Activated T-helper 1 cell treated with anti-CD3 and anti-CD28 coated beads, Interleukin-2, amount 50 U/mL, for 16 hours (primary cell): ENCODE results near the gene ISCA2.
"Not testable (repeated sequence)": the region's sequence is repeated elsewhere in the genome, so short reads cannot be mapped to it uniquely, and the experiment has no call there.

Source experiments
- DNase-seq, 2 donors: peaks; one replicate each; pipeline ENCODE4 v3.0.0-alpha.2; 2020; ENCODE audit warnings: low read depth in 1 of 2, low spot score in 1 of 2

ISCA2 gene, protein sequence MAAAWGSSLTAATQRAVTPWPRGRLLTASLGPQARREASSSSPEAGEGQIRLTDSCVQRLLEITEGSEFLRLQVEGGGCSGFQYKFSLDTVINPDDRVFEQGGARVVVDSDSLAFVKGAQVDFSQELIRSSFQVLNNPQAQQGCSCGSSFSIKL

DNA sequence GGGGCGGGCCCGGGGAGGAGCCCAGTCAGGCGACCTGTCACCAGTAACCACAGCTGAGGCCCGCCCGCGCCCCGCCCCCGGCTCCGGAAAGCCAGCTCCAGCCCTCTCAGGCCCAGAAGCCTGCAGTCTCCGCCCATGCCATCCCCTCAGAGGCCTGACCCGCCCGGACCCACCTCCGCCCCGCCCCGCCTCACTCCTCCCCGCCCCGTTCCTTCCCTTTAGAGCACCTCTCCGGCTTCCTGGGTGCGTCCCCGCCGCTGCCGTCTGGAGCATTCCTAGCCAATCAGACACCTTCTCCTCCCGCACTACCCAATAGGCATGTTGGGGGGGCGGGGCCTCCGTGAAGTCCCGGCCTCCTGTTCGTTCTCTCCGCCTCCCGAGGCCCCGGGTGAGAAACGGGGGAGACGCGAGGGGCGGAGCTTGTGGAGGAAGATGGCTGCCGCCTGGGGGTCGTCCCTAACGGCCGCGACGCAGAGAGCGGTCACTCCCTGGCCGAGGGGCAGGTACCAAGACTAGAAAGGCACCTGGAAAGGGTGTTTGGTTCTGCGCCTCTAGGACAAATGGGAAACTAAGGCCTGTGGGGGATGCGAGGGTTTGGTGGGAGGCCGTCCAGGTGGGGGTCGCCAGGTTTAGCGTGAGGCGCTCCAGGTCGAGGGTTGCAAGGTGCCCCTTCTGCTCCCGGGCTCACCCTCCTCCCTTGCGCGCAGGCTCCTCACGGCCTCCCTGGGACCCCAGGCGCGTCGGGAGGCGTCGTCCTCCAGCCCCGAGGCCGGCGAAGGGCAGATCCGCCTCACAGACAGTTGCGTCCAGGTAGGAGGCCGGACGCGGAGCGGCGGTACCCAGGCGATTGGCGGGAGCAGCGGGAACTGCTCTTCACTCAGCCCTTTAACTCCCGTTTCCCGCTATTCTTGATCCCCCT lies at the start of gene ISCA2:
TSS of gene ISCA2 (plus strand) at position 423 of the 919 bp plus-strand sequence. CDS start at position 433, 10 bp downstream.
- DNase-seq = peak; percentile 99

DNA sequence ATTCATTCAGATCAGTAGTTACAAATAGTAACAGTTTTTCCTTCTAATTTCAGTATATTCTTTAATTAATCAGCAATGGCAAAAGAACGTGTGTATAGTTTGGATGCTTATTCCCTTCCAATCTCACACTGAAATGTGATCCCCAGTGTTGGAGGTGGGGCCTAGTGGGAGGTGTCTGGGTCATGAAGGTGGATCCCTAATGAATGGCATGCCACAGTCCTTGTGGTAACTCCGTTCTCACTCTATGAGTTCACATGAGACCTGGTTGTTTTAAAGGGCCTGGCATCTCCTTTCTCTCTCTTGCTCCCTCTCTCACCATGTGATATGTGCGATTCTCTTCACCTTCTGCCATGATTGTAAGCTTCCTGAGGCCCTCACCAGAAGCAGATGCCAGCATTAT lies 48.7 kb upstream of the ISCA2 start:
- DNase-seq = no peak

DNA sequence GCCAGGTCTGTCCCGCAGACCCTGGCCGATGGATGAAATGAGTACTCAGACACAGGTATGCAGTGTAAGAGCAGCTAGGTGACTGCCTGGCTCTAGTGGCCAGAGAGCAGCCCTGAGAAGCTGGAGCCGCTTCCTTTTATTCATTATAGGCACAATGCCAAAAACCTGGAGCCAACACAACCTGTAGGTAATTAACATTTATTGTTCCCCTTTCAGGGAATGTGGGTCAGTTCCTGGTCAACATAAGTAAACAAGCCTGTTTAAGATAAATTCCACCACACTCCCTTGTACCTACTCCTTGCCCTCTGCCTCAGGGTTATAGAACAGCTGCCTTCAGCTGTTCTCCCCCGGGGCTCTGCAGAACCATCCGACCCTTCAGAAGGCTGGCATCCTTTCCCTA lies 39.2 kb upstream of the ISCA2 start:
- not testable (repeated sequence) for DNase-seq

DNA sequence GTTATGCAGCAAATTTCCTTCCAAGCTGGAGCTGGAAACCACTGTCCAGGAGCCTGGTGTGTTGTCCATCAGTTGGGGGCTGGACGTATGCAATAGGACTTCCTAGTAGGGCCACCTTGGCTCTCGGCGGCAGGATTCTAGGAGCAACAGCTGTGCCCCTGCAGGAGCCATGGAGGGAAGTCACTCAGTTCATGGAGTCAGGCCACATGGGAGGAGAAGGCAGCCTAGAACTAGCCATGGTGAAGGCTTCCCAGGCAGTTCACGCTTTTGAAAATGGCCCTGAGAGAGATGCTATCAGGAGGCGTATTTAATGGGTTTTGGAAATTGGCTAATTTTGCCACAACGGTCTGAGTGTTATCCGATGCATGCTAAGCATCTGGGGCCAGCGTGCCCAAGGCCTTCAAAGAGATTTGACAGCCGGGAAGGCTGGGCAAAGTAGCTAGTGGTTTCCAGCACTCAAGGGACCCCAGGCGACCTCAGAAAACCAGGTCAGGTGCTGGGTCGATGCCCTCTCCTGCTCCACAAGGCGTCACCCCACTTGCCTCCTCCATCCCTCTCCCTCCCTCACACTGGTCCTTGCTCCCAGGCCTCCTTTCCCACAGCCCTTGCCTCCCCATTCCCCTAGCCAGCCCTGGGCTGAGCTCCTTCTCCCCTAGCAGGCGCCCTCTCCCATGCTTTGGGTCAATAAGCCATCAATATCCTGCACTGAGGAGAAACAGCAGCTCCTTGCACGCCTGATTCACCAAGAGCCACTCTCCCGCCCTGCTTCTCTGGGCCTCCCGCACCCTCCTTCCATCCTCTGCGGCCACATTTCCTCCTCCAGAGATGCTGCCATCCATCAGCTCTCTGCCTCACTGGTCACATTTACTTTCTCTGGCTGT lies 36.6 kb upstream of the ISCA2 start:
- DNase-seq = no peak

DNA sequence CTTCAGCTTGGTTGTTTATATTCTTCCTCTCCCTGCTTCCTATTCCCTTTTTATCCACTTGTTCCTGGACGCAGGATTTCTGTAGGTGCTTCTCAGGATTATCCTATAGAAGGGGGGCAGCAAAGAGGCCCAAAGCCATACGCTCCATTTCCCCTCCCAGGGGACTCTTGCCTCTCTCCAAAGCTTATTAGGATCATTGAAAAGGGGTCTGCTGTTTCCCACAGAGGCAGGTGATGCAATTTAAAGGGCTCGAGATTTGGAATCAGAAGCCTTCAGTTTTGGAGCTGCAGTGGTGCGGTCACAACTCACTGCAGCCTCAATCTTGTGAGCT lies 36.0 kb upstream of the ISCA2 start:
- no peak for DNase-seq

DNA sequence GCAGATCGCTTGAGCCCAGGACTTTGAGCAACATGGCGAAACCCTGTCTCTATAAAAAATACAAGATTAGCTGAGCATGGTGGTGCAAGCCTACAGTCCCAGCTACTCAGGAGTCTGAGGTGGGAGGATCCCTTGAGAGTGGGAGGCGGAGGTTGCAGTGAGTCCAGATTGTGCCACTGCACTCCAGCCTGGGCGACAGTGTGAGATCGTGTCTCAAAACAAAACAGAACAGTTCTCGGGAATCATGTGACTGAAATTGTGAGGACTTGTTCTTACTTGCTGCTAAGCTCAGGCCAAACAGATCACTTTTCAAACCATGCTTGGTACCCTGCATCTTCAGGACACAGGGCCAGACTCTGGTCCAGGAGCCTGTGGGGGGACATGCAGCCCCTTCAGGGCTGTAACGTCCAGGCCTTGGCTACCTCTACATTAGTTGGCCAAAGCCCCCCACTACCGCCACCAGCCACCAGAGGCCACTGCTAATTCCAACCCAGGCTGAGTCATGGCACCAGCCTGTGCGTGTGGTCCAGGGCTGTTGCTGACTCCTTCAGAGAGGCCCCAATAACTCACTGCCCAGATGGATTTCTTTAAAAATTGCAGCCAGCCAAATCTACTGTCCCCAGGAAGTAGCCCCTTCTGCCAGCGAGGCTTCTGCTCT lies 34.1 kb upstream of the ISCA2 start:
- DNase-seq = no peak

DNA sequence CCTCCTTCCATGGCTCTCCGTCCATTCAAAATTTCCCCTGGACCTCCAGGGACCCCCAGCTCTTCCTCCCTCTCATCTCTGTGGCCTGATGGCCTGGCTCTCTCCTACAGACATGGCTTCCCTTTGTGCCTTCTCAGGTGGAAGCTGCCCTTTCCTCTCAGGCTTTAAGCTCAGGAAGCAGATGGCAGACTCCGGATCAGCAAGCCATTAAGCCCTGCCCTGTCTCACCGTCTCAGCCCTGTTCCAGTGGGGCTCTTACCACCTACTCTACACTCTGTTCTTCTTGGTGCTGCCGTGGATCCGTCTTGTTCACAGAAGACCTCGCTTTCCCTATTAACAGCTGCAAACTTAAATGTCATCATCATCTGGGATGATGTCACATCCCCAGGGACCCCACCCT lies 33.6 kb upstream of the ISCA2 start:
- DNase-seq = no peak

DNA sequence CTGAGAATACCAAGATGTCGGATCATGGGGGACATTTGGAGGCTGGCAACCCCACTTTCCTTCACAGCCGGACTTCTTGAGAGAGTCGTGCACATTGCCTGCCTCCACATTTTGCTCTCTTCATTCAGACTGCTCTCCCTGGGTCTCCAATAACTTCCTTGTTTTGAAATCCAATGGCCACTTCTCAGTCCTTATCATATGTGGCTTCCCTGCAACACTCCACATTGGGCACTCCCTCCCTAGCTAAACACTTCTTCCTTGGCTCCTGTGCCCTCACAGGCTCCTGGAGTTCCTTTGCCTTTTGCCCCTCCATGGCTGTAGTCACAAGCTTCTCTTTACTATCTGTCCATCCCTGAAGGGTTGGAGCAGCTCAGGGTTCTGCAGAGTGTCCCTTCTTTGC lies 30.6 kb upstream of the ISCA2 start:
- no peak for DNase-seq

DNA sequence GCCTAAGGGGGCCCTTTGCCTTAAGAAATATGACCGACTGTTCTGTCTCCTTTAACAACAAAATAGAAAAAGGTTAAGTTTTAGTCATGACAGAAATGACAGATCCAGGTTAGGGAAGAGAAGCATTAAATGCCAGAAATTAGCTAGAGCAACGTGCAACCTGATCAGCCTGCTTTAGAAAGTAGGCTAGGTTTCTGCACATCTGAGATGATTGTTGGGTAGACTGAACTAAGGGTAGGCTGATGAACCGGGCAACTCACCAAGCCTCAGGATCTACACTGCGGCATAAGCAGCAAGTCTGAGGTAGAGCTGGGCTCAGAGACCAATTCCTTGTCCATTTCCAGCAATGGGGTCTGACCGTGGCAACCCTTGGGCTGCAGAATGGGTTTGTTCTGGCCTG lies 29.9 kb upstream of the ISCA2 start:
- DNase-seq = no peak

DNA sequence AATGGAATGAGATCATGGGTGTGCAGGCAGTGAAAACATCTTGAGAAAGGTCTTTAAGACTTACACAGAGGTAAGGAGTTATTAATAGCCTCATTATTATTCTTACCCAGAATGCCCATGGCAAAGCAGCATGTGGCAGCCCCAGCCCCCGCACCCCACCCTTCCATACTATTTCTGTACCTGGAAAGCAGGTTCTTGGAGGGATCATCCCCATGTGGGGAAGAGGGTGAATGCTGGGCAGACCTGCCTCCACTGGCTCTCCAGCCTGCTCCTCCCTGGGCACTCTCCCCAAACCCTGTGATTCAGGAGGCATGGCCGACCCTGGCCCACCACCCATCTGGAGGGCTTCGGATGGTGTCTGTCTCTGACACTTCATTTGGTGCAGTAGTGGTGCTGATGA lies 28.8 kb upstream of the ISCA2 start:
- no peak for DNase-seq

DNA sequence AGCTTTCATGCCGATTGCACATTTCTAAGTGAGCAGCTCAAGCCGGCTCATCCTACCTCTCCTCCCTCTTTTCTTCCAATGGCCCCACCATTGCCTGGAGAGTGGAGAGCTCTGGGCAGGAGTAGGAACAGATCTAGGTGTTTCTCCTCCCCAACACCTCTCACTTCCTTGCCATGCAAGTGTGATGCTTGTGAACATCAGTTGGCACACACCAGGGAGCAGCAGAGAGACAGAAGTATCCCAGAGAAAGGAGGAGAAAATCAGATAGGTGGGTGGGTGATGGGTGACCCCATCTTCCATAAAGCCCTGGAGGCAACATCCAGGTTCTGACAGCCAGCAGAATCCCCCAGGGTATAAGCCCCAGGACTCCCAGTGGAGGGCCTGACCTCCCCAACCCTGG lies 28.2 kb upstream of the ISCA2 start:
- no peak for DNase-seq

DNA sequence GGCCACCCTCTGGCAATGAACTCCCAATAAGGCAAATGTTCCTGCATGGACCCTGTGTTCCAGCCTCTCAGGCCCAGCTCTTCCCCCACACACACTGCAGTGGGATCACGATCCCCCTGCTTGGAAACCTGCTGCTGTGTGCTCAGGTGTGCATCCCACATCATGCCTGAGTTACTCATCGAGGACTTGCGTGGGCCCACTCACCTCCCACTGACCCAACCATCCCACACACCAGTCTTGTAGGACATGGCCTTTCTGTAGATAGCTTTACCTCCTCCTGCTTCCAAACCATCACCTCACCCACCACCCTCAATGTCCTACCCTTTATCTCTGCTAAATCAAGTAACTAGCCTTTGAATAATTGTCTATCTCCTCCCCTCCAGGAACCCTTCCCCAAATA lies 25.1 kb upstream of the ISCA2 start:
- no peak for DNase-seq

DNA sequence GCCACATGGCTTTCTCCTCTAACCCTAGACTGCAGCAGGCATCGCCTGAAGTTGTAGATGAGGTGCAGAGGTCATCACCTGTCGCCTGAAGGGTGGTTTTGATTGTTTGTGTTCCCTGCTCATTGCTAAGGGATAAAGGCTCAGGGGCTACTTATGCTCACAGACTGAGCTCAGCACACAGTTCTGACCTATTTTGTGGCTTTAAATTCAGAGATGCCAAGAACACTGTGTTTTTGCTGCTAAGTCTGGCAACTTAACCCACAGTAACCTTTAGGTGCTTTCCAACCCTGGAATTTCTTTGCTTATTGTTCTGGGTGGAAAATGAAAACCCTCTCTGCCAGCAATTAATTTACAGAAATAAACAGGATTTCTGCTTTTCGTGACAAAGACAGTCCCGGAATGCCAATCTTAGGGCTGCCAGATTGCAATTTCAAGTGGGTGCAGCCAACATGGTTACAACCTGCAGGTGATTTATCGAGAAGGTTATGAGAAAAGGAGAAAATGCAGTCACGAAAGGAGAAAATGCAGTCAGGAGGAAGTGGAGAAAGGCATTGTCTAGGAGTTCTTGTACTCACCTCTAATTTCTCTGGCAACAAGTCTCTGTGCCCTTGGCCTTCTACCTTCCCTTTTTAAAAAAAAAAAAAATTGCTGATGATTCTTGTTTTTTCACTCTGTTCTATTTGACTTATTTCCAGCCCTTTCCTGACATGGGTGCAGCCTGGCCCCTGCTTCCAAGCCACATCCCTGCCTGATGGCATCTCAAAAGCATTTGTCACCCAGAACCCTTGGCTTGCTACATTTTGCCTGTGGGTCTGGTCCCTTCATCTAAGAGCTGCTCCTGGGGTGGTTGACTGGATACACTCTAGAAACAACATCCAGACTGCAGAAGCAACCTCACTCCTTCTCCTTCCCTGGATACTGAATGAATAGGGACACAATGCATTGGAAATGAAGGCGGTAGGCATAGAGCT lies 23.7 kb upstream of the ISCA2 start:
- no peak for DNase-seq

DNA sequence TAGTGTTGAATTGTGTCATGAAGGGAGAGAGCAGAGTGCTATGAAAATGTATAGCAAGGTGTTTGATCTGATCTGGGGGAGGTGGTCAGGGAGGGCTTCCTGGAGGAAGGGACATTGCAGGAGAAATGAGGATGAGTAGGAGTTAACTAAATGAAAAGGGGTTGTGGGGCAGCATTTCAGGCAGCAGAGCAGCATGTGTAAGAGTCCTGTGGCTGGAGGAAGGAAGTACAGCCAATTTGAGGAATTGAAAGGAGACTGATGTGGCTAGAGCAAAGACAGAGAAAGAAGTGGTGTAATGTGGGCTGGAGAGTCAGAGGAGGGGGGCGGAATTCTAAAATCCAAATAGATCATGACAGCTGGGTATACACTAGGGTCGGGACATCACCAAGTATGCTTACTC lies 21.0 kb upstream of the ISCA2 start:
- no peak for DNase-seq

DNA sequence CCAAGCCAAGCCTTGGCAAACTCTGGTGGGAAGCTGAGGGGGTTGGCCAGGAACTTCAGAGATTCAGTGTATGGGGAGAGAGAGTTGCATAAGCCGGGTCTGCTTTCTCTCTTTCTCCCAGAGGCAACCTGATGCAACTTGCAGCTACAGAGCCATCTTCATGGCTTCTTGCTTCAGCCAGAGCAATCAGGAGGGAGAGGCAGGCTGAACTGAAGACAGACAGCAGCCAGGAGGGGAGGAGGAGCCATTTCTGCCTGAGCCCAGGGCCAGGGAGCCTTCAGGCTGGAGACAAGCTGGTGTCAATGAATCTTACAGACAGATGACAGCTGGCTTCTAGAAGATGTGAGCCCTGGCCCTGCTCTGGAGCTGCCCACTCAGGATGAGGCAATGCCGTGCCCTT lies 19.2 kb upstream of the ISCA2 start:
- DNase-seq = no peak

DNA sequence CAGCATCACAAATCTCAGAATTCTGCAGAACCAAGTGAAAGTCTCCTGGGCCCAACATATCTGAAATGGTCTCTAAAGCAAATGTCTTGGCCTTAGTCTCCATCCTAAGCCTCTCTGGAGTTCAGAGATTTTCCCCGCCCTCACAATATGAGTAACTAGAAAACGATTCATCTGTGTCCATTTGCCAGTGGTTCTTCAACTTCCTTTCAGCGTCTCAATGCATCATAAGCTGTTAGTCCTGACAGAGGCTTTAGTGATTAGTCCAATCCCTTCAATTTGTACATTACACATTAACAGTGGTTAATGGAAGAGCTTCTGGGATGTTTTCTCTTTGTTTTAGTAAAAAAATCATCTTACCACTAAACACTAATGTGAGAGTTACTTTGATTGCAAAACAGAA lies 17.9 kb upstream of the ISCA2 start:
- no peak for DNase-seq

DNA sequence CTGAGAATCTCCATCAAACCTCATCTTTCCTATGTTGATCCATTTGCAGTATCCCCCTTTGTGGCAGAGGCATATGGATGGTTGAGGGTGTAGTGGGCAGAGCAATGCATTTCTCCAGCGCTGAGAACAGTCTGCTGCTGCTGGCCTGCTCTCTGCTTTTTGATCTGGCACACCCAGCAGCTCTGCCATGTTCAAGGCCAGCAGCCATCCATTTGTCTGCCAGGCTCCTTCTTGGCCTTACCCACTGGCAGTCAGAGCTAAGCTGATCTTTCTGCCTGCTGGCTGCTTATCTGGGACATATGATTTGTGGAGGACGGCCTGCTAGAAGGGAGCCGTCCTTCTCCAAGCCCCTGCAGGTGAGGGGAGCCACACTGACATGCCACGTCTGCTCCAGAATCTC lies 17.5 kb upstream of the ISCA2 start:
- no peak for DNase-seq

DNA sequence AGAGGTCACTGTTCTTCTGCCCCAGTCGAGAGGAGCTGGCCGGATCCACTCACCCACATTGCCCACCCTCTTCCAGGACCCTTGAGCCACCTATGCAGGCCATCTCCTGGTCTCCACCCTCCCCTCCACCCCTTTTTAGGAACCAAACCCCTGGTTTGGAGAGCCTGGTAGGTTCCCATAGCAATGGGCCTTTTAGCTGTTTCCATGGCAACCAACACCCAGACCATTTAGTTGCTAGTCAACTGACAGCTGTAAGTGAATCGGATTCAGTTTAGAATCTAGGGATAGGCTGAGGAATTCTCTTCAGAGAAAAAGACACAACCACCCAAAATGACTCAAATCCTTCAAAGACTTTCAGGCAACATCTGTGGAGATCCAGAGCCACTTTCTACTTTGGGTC lies 17.0 kb upstream of the ISCA2 start:
- DNase-seq = no peak

DNA sequence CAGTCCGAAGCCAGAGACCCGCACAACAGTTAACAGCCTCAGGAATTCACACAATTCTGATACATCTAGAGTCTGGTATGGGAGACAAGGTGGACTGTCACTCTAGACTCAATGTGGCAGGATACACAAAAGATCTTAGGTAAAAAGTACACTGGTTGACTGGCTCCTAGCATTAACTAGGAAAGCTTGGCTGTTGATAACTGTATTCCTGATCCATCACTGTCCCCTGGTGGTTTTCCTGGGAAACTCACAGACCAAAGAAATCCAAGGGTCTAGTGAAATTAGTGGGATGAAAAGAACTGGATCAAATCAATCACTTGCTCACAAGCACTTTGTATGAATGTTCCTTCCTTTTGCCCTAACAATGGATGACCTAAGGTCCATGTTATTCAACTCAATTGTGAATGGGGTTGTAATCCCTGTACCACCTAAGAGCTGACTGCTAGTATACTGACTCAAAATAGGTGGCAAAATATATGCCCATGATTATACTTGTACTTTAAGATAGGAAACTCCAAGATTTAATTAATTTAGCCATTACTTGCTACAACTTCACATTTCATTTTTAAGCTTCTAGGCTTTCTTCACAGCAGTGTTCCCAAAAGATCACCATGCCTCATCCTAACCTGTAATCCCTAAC lies 14.4 kb upstream of the ISCA2 start:
- no peak for DNase-seq

DNA sequence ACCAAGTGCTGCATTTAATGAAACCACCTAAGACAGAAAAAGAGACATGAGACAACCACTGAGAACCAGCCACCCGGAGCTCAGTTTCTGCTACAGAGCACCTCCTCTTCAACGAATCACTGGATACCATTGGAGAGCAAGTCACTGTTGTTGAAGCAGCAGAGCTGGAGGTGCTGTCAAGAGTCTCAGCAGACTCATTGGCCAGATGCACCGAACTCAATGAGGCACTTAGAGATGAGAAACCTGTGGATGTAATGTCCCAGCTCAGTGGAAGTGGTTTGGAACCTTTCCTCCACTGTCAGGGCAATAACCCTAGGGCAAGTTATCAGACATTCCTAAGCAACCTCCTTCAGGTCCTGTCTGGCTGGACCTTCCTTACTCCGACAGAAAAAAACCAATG lies 13.5 kb upstream of the ISCA2 start:
- DNase-seq = no peak
